HUDEP-2 (cell line): ENCODE results near the gene RPL4.
"Not testable (repeated sequence)": the region's sequence is repeated elsewhere in the genome, so short reads cannot be mapped to it uniquely, and the experiment has no call there.

ENCODE experiments used
- DNase-seq, 76 experiments: peaks; one replicate each; lab custom pipeline; 2025; ENCODE audit not compliant: unreplicated experiment in 76 of 76; lab: John Stamatoyannopoulos, UW

RPL4 gene

GRCh38 chr15:66494262-66494661 is 10.4 kb downstream of the RPL4 start:
- DNase-seq: no peak

GRCh38 chr15:66491846-66492245 is 12.8 kb downstream of the RPL4 start:
- DNase-seq: no peak

GRCh38 chr15:66489179-66489791 is 15.4 kb downstream of the RPL4 start:
- no peak for DNase-seq

- DNase-seq: no peak
These were observed 16.1 kb downstream of the RPL4 start for GRCh38 chr15:66488525-66488924.

- no peak for DNase-seq
These were observed 17.8 kb downstream of the RPL4 start for GRCh38 chr15:66486887-66487286.

GRCh38 chr15:66484539-66485112 is 20.0 kb downstream of the RPL4 start:
- no peak for DNase-seq

- no peak for DNase-seq
These were observed 21.5 kb downstream of the RPL4 start for GRCh38 chr15:66483131-66483566.

GRCh38 chr15:66482539-66482938 is 22.1 kb downstream of the RPL4 start:
- DNase-seq: no peak

GRCh38 chr15:66481107-66481856 is 23.4 kb downstream of the RPL4 start:
- DNase-seq: peak in 14 of 76 experiments; percentile 10 to 65 (median 34)

GRCh38 chr15:66480267-66480666 is 24.4 kb downstream of the RPL4 start:
- no peak for DNase-seq

GRCh38 chr15:66477011-66477410 is 27.6 kb downstream of the RPL4 start:
- DNase-seq: no peak

GRCh38 chr15:66476535-66476934 is 28.1 kb downstream of the RPL4 start:
- no peak for DNase-seq

- DNase-seq: no peak
These were observed 29.7 kb downstream of the RPL4 start for GRCh38 chr15:66474963-66475362.

- DNase-seq: no peak
These were observed 30.5 kb downstream of the RPL4 start for GRCh38 chr15:66474135-66474534.

- no peak for DNase-seq
These were observed 32.3 kb downstream of the RPL4 start for GRCh38 chr15:66472176-66472999.

- not testable (repeated sequence) for DNase-seq
These were observed 33.8 kb downstream of the RPL4 start for GRCh38 chr15:66470825-66471224.

- not testable (repeated sequence) for DNase-seq
These were observed 37.3 kb downstream of the RPL4 start for GRCh38 chr15:66467162-66468040.

GRCh38 chr15:66465294-66465693 is 39.4 kb downstream of the RPL4 start:
- DNase-seq: peak in 11 of 76 experiments; percentile 4 to 51 (median 13)

- no peak for DNase-seq
These were observed 42.0 kb downstream of the RPL4 start for GRCh38 chr15:66462627-66463026.

- no peak for DNase-seq
These were observed 42.7 kb downstream of the RPL4 start for GRCh38 chr15:66461917-66462316.
